ENCODE measurements around the gene TSPAN3. TPM values are rescaled to one million over a fixed set of nuclear protein-coding genes. Genes with fewer than 3 reads are reported as not detected.

Gene TSPAN3
- polyA plus RNA-seq, 1 donor (not counting 4 experiments of a cell fraction or from before 2014, with no cell fraction given) = 181 TPM

- DNase-seq (ENCODE audit: low read depth, low spot score) (no peak), FAIRE-seq (no peak)
- Histone ChIP-seq H3K36me3 (ENCODE audit: control insufficient read depth in 2 of 2, extremely low read depth in 1 of 2, insufficient read depth in 2 of 2, low read length in 2 of 2) (no peaks in the 10 kb centered on the region), H3K9me3 (ENCODE audit: control insufficient read depth, low read depth, low read length) (no peaks in the 10 kb centered on the region), H4K20me1 (ENCODE audit: control insufficient read depth, extremely low read depth, insufficient read depth, low read length) (no peaks in the 10 kb centered on the region), H3K79me2 (ENCODE audit: control insufficient read depth, insufficient read depth, low read length) (peaks cover 42% of the 10 kb centered on the region), H3K4me2 (ENCODE audit: control insufficient read depth, extremely low read depth, insufficient read depth, low read depth, low read length) (no peak overlapping the region), H2AFZ (ENCODE audit: control insufficient read depth, low read length) (no peak overlapping the region), H3K9ac (ENCODE audit: control insufficient read depth, extremely low read depth, insufficient read depth, low read length) (no peak overlapping the region), H3K27ac (ENCODE audit: control insufficient read depth, insufficient read depth, low read length) (peak overlapping the region; percentile 3), H3K4me1 (ENCODE audit: control insufficient read depth, extremely low read depth, insufficient read depth, low read length) (peaks cover 32% of the 10 kb centered on the region), H3K27me3 (ENCODE audit: control insufficient read depth, extremely low read depth, insufficient read depth, low read length) (no peaks in the 10 kb centered on the region), H3K4me3 (ENCODE audit: control insufficient read depth in 2 of 3, extremely low read depth in 1 of 3, insufficient read depth in 2 of 3, low read depth in 1 of 3, low read length in 3 of 3) (no peak overlapping the region), H3K9me1 (ENCODE audit: control insufficient read depth, extremely low read depth, insufficient read depth, low read length) (no peaks in the 10 kb centered on the region)
- dilution Hi-C loops (cut with MboI; ENCODE audit: extremely low pct_ligation_motif_present, low sequenced_read_pairs) = no loop called here
- TF ChIP-seq EZH2 (IDR thresholded peaks at IDR 0.05; ENCODE audit: low read length) = no peak
- TF ChIP-seq CTCF (optimal IDR thresholded peaks at IDR 0.05 in 1 of 3, IDR thresholded peaks at IDR 0.05 in 1 of 3, conservative IDR thresholded peaks at IDR 0.05 in 1 of 3; ENCODE audit: extremely low read depth in 1 of 3, insufficient read depth in 2 of 3, low read length in 3 of 3) = no peak
Measured at GRCh38 chr15:77067691-77068367, 3.1 kb downstream of the TSPAN3 start.

DNA sequence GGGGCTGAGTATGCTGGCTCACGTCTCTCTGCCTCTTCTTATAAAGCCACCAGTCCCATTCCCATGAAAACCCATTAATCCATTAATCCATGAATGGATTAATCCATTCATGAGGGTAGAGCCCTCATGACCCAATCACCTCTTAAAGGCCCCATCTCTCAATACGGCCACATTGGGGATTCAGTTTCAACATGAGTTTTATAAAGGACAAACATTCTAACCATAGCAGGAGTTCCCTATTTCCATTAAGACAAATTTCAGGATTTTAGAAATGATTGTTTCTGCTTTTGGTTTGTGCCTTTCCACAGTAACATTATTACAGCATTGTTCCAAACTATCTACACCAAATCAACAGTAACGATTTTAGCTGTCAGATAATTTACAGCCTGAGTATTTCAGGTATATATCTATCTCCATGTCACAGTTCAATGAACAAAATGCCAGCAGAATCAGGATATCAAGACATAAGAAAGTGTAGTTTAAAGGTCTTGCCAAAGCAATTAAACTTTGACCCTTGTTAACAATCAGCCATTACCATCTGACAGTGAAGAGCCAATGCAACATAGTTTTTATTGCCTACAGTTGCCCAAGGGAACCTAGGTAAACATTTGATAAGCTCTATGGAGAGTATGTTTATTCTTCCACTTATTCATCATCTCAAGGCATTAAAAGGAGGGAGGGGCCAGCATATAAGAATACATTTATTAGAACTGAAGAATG lies 3.8 kb downstream of the TSPAN3 start:
- DNase-seq (ENCODE audit: low read depth, low spot score) = no peak
- peaks cover 33% of the 10 kb centered on the region for H3K4me1 ChIP-seq (ENCODE audit: control insufficient read depth, extremely low read depth, insufficient read depth, low read length)
- H3K27ac ChIP-seq (ENCODE audit: control insufficient read depth, insufficient read depth, low read length) = no peak overlapping the region
- no peak overlapping the region for H2AFZ ChIP-seq (ENCODE audit: control insufficient read depth, low read length)
- no peaks in the 10 kb centered on the region for H4K20me1 ChIP-seq (ENCODE audit: control insufficient read depth, extremely low read depth, insufficient read depth, low read length)
- H3K36me3 ChIP-seq (ENCODE audit: control insufficient read depth in 2 of 2, extremely low read depth in 1 of 2, insufficient read depth in 2 of 2, low read length in 2 of 2) = no peaks in the 10 kb centered on the region
- H3K27me3 ChIP-seq (ENCODE audit: control insufficient read depth, extremely low read depth, insufficient read depth, low read length) = no peaks in the 10 kb centered on the region
- H3K4me2 ChIP-seq (ENCODE audit: control insufficient read depth, extremely low read depth, insufficient read depth, low read depth, low read length) = no peak overlapping the region
- no peaks in the 10 kb centered on the region for H3K9me3 ChIP-seq (ENCODE audit: control insufficient read depth, low read depth, low read length)
- no peak for FAIRE-seq
- no peak overlapping the region for H3K9ac ChIP-seq (ENCODE audit: control insufficient read depth, extremely low read depth, insufficient read depth, low read length)
- no peaks in the 10 kb centered on the region for H3K9me1 ChIP-seq (ENCODE audit: control insufficient read depth, extremely low read depth, insufficient read depth, low read length)
- H3K79me2 ChIP-seq (ENCODE audit: control insufficient read depth, insufficient read depth, low read length) = peaks cover 42% of the 10 kb centered on the region
- H3K4me3 ChIP-seq (ENCODE audit: control insufficient read depth in 2 of 3, extremely low read depth in 1 of 3, insufficient read depth in 2 of 3, low read depth in 1 of 3, low read length in 3 of 3) = no peak overlapping the region
- dilution Hi-C loops (cut with MboI; ENCODE audit: extremely low pct_ligation_motif_present, low sequenced_read_pairs) = no loop called here
- TF ChIP-seq EZH2 (IDR thresholded peaks at IDR 0.05; ENCODE audit: low read length) (no peak), CTCF (optimal IDR thresholded peaks at IDR 0.05 in 1 of 3, IDR thresholded peaks at IDR 0.05 in 1 of 3, conservative IDR thresholded peaks at IDR 0.05 in 1 of 3; ENCODE audit: extremely low read depth in 1 of 3, insufficient read depth in 2 of 3, low read length in 3 of 3) (no peak)

Measured in keratinocyte (primary cell).